ENCODE data around the gene TMPRSS6. TPM values are rescaled to one million over a fixed set of nuclear protein-coding genes. Genes with fewer than 3 reads are reported as not detected.

TMPRSS6 gene
- total RNA-seq, 1 experiment from 2014 or later = 0.04 TPM

GRCh38 chr22:37026325-37026724, 83.2 kb downstream of the TMPRSS6 start:
- Histone ChIP-seq H3K9ac (ENCODE audit: low read length) (no peak overlapping the region), H3K27ac (ENCODE audit: low read length) (no peak overlapping the region), H3F3A (ENCODE audit: low read length, unreplicated experiment) (no peaks in the 10 kb centered on the region), H3K36me3 (ENCODE audit: low read depth, low read length) (no peaks in the 10 kb centered on the region), H3K79me2 (ENCODE audit: low read length) (no peaks in the 10 kb centered on the region), H3K27me3 (ENCODE audit: low read length) (no peaks in the 10 kb centered on the region), H3K4me2 (ENCODE audit: low read length) (no peak overlapping the region), H4K20me1 (ENCODE audit: low read length) (no peaks in the 10 kb centered on the region), H3K9me3 (ENCODE audit: low read length) (no peaks in the 10 kb centered on the region), H3K4me1 (ENCODE audit: insufficient read depth, low read length) (no peaks in the 10 kb centered on the region), H3K9me2 (replicated peaks; ENCODE audit: low read length) (no peaks in the 10 kb centered on the region), H3K4me3 (ENCODE audit: low read length) (no peak overlapping the region), H2AFZ (ENCODE audit: low read length) (no peak overlapping the region)
- no peak for TF ChIP-seq EZH2 (IDR thresholded peaks at IDR 0.05; ENCODE audit: low read length, unreplicated experiment)
- TF ChIP-seq CTCF (conservative IDR thresholded peaks at IDR 0.05; ENCODE audit: low read depth, low read length) = no peak
- TF ChIP-seq EZH2phosphoT487 (IDR thresholded peaks at IDR 0.05; ENCODE audit: borderline replicate concordance, low read length) = no peak
- no TSS peak for BruUV-seq (replicated peaks)
- CTCF ChIA-PET = no interaction called here
- intact Hi-C loops (cut with micrococcal nuclease) = no loop called here
- POLR2A ChIA-PET (ENCODE audit: unreplicated experiment) = no interaction called here
- DNase-seq (no peak), ATAC-seq (no peak)

DNA sequence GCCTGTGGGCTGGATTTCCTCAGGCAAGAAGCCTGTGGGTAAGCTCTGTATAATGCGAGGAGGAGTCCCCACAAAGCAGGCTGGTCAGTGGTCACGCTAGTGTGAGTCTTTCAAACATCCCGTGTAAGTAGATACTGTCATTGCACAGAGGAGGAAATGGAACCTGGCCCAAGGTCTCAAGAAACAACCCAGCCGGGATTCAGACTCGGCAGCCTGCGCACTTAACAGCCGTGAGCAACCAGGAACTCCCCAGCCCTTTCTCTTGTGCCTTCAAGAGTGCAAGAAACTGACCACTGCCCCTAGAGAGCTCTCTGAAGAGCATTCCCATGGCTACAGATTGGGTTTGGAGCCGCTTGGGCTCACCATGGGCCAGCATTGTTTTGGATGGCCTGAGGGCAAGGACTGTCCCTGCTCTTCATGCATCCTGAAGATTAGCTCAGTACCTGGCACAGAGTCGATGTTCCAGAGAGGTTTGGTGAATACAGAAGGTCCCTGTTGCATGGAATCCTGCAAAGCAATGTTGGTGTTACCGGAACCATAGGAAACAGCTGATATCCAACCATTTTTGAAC, 83.9 kb downstream of the TMPRSS6 start:
- no peak for DNase-seq
- H3K9me2 ChIP-seq (replicated peaks; ENCODE audit: low read length) = no peaks in the 10 kb centered on the region
- H3K79me2 ChIP-seq (ENCODE audit: low read length) = peaks cover 5% of the 10 kb centered on the region
- POLR2A ChIA-PET (ENCODE audit: unreplicated experiment) = no interaction called here
- CTCF ChIA-PET = no interaction called here
- H3K9ac ChIP-seq (ENCODE audit: low read length) = no peak overlapping the region
- H3K4me1 ChIP-seq (ENCODE audit: insufficient read depth, low read length) = no peaks in the 10 kb centered on the region
- H3K27ac ChIP-seq (ENCODE audit: low read length) = no peak overlapping the region
- H3K4me3 ChIP-seq (ENCODE audit: low read length) = no peak overlapping the region
- intact Hi-C loops (cut with micrococcal nuclease) = no loop called here
- TF ChIP-seq EZH2 (IDR thresholded peaks at IDR 0.05; ENCODE audit: low read length, unreplicated experiment) (no peak), CTCF (conservative IDR thresholded peaks at IDR 0.05; ENCODE audit: low read depth, low read length) (no peak)
- H2AFZ ChIP-seq (ENCODE audit: low read length) = no peak overlapping the region
- no peaks in the 10 kb centered on the region for H3K36me3 ChIP-seq (ENCODE audit: low read depth, low read length)
- ATAC-seq = no peak
- BruUV-seq (replicated peaks) = no TSS peak
- no peaks in the 10 kb centered on the region for H3F3A ChIP-seq (ENCODE audit: low read length, unreplicated experiment)
- no peaks in the 10 kb centered on the region for H3K27me3 ChIP-seq (ENCODE audit: low read length)
- no peaks in the 10 kb centered on the region for H3K9me3 ChIP-seq (ENCODE audit: low read length)
- no peak overlapping the region for H3K4me2 ChIP-seq (ENCODE audit: low read length)
- no peaks in the 10 kb centered on the region for H4K20me1 ChIP-seq (ENCODE audit: low read length)

GRCh38 chr22:37024339-37025157, 85.0 kb downstream of the TMPRSS6 start:
- H3K4me1 ChIP-seq (ENCODE audit: insufficient read depth, low read length) = no peaks in the 10 kb centered on the region
- no peaks in the 10 kb centered on the region for H3F3A ChIP-seq (ENCODE audit: low read length, unreplicated experiment)
- DNase-seq (no peak), ATAC-seq (no peak)
- H4K20me1 ChIP-seq (ENCODE audit: low read length) = no peaks in the 10 kb centered on the region
- no peak overlapping the region for H3K4me2 ChIP-seq (ENCODE audit: low read length)
- H3K4me3 ChIP-seq (ENCODE audit: low read length) = no peak overlapping the region
- H3K9me2 ChIP-seq (replicated peaks; ENCODE audit: low read length) = no peaks in the 10 kb centered on the region
- H3K79me2 ChIP-seq (ENCODE audit: low read length) = peaks cover 15% of the 10 kb centered on the region
- intact Hi-C loops (cut with micrococcal nuclease) = no loop called here
- no peak overlapping the region for H3K9ac ChIP-seq (ENCODE audit: low read length)
- H3K27me3 ChIP-seq (ENCODE audit: low read length) = no peaks in the 10 kb centered on the region
- H3K9me3 ChIP-seq (ENCODE audit: low read length) = no peaks in the 10 kb centered on the region
- no peak overlapping the region for H2AFZ ChIP-seq (ENCODE audit: low read length)
- POLR2A ChIA-PET (ENCODE audit: unreplicated experiment) = no interaction called here
- CTCF ChIA-PET = interaction anchor here (0.6 kb wide), 1 partner anchor 546 kb away, joined by 4 read pairs; no protein-coding TSS in a partner anchor
- no TSS peak for BruUV-seq (replicated peaks)
- no peak overlapping the region for H3K27ac ChIP-seq (ENCODE audit: low read length)
- H3K36me3 ChIP-seq (ENCODE audit: low read depth, low read length) = no peaks in the 10 kb centered on the region
- TF ChIP-seq EZH2phosphoT487 (IDR thresholded peaks at IDR 0.05; ENCODE audit: borderline replicate concordance, low read length) = no peak
- TF ChIP-seq CTCF (conservative IDR thresholded peaks at IDR 0.05; ENCODE audit: low read depth, low read length) = no peak
- TF ChIP-seq EZH2 (IDR thresholded peaks at IDR 0.05; ENCODE audit: low read length, unreplicated experiment) = no peak
